T-helper 1 cell treated with Interleukin-12 subunit alpha and Interleukin-12 subunit beta and Interleukin-4 antibody, amounts not matched to agents 30 ng/mL and 1 ng/mL, for 36 hours (primary cell): ENCODE results near the gene MGAT5. TPM values are rescaled to one million over a fixed set of nuclear protein-coding genes. Genes with fewer than 3 reads are reported as not detected.

Source experiments
- intact Hi-C: fragments of 100-400 bp; cut with micrococcal nuclease; formaldehyde crosslinking; loops from one replicate; pipeline ENCODE4 v1.15.1; 2024
- total RNA-seq: library from RNA; stranded (reverse); gene quantifications from 2 replicates; pipeline ENCODE4 v1.2.3, GENCODE V29; 2022

MGAT5 gene
- total RNA-seq, 1 donor from 2014 or later = 39.6 TPM

GRCh38 chr2:134491022-134491421 is 237.2 kb downstream of the MGAT5 start:
- intact Hi-C loops = no loop called here

GRCh38 chr2:134491771-134492441 is 238.0 kb downstream of the MGAT5 start:
- intact Hi-C loops = no loop called here

DNA sequence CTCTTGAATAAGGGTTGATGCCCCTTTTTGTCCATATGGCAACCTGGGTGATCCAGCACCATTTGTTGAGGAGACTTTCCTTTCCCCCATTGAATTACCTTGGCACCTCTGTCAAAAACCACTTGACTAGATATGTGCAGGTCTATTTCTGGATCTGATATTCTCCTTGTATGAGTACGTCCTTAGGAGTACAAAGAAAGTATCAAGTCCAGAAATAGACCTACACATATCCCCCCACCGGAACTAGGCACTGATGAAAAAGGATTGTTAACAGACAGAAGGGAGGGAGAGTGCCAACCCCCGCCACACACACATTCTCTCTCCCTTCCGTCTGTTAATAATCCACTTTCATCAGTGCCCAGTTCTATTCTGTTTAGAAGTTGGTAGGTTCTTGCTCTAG is 239.9 kb downstream of the MGAT5 start:
- intact Hi-C loops = no loop called here

- intact Hi-C loops = no loop called here
These were observed 244.8 kb downstream of the MGAT5 start for GRCh38 chr2:134498654-134499053.

- intact Hi-C loops = no loop called here
These were observed 245.5 kb downstream of the MGAT5 start for GRCh38 chr2:134499307-134499926.

- intact Hi-C loops = no loop called here
These were observed 246.5 kb downstream of the MGAT5 start for GRCh38 chr2:134500211-134500935.

DNA sequence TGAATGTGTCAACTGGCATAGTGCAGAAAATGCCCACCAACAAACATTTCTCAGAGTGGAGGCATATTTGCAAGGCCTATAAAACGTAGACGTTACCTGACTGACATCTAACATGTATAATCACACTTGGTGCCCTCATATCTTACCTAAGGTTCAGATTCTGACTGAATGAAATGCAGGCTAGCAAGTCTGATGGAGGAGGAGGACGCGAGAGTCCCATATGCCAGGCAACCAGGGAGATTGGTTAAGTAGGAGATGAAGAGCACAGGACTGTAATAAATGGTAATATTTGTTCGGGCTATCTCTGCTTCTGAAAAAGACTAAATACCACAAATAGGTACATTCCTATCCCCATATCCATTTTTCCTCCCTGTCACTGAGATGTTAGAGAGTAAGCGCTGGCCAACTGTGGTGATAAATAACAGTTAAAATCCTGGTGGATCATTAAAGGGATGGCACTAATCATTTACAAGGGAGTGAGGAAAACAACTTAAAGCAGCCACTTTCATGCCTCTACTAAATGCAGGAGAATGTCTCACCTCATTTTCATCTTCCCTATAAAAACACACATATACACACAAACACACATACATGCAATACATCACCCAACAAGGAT is 247.7 kb downstream of the MGAT5 start:
- intact Hi-C loops = loop anchor here (2.0 kb wide), 1 partner anchor 21 kb away; no protein-coding TSS in a partner anchor

DNA sequence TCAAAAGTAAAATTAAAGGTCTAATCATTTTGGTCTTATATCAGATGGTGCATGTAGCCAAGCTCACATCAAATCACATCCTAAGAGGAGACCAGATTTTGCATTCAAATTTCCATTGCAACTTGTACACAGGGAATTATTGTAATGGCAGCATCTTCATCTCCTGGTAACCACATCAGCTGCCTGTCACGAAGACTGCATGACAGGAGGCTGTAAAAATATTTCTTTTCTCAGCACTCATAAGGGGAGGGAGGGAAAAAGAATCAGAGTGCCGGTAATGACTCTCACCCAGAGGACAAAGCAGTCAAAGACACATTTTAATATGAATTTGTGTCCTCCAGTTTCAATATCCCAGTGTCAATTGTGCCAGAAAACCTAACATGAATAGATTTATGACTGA is 248.2 kb downstream of the MGAT5 start:
- intact Hi-C loops = loop anchor here (2.0 kb wide), 1 partner anchor 21 kb away; no protein-coding TSS in a partner anchor
